LoVo (cell line): ENCODE data around the gene GAPDHS.
A peak's percentile ranks its signal among the peaks of the same experiment; 100 is the strongest.

Experiments used
- DNase-seq: peaks from one replicate; pipeline ENCODE4 v3.0.0-alpha.2; 2016; ENCODE audit warnings: low spot score

The GAPDHS gene

GRCh38 chr19:35540356-35540927, 7.2 kb downstream of the GAPDHS start:
- DNase-seq = no peak

GRCh38 chr19:35542209-35542608, 9.0 kb downstream of the GAPDHS start:
- DNase-seq = no peak

GRCh38 chr19:35543280-35544109, 10.2 kb downstream of the GAPDHS start:
- DNase-seq = no peak

GRCh38 chr19:35544110-35544802, 11.0 kb downstream of the GAPDHS start:
- no peak for DNase-seq

GRCh38 chr19:35545001-35545854, 12.0 kb downstream of the GAPDHS start, which contains the start of gene TMEM147:
Gene TMEM147 (plus strand): TSS chr19:35545626. CDS start chr19:35545740, 114 bp downstream.
- DNase-seq = peak; percentile 93

DNA sequence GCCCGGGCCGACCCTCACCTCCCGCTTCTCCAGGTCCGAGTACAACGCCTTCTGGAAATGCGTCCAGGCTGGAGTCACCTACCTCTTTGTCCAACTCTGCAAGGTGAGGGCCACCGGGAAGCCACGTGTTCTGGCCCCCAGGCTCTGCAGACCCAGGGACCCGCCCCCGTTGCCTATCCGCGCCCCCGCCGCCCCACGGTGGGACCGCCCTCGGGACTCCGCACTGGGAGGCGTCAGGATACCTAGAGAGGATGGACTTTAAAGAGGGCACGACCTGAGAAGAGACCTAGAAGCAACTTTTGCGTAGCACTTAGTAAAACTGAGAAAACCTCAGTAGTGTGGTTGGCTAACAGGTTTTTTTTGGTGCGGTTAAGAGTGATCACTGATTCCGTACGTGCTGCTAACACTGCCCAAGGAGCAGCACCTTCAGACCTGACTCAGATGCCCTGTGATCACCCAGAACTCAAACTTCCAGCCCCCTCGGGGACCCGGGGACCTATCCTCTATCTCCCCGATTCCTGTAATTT, 12.7 kb downstream of the GAPDHS start:
- DNase-seq = peak; percentile 43

DNA sequence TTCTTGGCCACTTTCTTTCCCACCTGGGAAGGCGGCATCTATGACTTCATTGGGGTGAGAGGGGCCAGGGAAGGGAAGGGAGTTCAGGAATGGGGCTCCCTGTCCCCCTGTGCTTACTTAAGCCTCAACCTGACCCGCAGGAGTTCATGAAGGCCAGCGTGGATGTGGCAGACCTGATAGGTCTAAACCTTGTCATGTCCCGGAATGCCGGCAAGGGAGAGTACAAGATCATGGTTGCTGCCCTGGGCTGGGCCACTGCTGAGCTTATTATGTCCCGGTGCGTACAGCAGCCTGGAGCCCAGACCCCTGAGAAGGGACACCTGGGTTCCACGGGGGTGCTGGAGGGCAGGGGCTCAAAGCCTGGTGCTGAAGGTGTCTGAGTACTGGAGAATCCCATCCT, 13.3 kb downstream of the GAPDHS start:
- no peak for DNase-seq

DNA sequence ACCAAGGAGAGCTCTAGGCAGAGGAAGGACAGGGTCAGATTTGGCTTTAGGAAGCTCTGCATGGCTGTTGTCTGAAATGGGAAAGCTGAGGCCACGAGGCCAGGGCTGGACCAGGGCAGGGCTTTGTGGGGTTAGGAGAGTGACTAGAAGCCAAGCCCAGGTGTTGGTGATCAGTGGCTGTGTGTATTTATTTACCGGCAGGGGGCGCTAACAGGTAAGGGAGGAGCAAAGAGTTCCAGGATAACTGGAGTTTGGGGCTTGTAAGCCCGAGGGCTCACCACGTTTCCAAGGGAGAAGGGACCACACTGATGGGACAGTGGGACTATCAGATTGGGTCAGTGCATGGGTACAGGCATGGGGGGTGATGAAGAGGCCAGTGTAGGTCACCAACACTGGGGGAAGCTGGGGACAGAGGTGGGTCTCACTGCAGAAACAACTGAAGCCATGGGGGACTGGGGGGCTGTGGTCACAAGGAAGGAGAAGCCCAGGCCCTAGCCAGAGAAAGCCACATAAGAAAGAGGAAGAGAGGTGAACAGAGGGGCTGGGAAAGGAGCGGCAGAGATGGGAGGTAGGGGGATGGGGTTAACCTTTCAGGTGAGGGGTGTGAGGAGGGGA, 16.0 kb downstream of the GAPDHS start:
- DNase-seq = peak; percentile 67

DNA sequence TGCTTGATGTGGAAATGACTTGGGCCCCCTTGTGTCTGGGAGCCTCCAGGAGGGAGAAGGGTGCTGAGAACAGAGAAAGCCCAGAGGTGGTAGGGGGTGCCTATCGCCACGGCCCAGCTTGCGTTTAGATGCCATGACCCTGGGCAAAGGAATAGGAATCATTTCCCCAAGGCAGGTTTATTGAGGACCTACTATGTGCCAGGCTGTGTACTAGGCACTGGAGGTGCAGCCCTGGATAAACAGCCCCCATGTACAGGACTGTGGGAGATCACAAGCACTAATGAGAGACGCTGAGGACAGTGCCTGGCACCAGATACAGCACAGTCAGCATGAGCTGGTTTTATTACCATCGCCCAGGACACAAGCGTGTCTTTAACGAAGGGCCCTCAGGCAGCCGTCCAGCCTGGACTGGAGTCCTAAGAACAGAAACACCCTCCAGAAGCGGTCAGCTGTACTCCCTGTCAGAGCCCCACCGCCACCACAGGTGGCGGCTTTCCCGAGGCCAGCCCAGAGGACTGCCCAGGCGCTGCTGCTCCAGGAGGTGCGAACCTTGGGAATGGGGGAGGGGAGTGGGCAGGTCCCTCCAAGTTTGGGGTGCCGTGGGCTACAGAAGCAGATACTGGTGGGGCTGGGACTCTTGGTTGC, 16.7 kb downstream of the GAPDHS start:
- no peak for DNase-seq

- DNase-seq = no peak
Measured at GRCh38 chr19:35551091-35551810, 18.0 kb downstream of the GAPDHS start.

- DNase-seq = no peak
Measured at GRCh38 chr19:35552534-35553384, 19.5 kb downstream of the GAPDHS start.

DNA sequence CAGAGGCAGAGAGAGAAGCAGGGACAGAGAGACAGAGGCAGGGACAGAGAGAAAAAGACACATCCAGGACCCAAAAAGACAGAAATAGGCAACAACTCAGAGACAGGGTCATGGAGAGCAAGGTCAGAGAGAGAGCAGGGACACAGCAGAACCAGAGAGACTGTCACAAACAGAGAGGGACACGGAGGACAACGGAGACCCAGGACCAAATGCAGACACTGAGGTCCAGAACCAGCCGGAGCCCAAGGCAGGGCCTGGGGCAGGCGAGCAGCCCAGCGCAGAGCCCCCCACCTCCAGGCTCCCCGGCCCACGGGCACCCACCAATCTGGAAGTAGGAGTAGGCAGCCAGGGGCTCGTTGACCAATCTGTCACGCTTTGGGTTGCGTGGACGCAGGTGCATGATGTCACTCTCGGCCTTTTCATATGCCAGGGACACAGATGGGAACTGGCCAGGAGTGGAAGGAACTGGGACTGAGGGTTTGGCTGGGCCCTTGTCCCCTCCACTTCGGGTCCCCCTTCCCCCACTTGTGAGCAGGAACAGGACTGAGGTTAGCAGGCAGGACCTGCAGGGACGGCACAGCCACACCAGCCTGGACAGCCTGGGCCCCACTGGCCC, 20.2 kb downstream of the GAPDHS start:
- no peak for DNase-seq

DNA sequence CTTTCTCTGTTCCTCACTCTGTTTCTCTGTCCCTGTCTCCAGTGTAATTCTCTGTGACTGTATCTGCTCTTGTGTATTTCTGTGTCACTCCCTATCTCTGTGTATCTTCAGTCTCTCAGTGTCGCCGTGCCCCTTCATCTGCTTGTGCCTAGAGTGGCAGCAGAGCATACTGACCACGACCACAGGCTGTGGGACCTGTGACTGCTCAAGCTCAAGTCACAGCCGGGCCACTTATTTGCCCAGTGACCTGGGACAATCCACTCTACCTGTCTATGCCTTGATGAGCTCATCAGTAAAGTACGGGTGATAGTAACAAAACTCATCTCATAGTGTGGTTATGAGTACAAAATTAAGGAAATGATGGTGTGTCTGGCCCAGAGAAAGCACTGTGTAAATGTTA, 20.8 kb downstream of the GAPDHS start:
- no peak for DNase-seq

DNA sequence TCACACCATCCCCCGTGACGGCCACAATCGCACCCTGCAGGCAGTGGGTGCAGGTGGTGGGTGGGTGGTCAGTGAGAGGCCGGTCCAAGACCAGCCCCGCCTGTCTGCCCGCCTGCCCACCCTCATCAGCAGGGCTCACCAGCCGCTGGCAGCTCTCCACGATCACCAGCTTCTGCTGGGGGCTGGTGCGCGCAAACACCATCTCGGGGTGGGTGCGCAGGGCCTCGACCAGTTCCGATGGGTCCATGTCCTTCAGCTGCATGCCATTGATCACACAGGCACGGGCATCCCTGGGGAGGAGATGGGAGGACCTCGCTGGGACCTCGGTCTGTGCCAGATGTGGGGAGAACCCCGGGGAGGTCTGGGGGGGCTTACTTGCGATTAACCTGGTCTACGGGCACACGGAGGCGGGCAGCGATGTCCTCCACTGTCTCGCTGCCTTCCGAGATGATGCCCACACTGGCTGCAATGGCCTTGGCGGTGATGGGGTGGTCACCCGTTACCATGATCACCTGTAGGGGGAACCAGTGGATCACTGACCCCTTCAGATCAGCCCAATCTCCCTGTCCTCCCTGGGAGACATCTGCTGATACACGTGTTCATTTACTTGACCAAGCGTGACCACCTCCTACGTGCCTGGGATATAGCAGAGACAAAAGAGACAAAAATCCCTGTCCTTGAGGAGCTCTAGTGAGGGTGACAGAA, 22.2 kb downstream of the GAPDHS start:
- peak; percentile 41 for DNase-seq

- DNase-seq = no peak
Measured at GRCh38 chr19:35556025-35556590, 22.9 kb downstream of the GAPDHS start.

DNA sequence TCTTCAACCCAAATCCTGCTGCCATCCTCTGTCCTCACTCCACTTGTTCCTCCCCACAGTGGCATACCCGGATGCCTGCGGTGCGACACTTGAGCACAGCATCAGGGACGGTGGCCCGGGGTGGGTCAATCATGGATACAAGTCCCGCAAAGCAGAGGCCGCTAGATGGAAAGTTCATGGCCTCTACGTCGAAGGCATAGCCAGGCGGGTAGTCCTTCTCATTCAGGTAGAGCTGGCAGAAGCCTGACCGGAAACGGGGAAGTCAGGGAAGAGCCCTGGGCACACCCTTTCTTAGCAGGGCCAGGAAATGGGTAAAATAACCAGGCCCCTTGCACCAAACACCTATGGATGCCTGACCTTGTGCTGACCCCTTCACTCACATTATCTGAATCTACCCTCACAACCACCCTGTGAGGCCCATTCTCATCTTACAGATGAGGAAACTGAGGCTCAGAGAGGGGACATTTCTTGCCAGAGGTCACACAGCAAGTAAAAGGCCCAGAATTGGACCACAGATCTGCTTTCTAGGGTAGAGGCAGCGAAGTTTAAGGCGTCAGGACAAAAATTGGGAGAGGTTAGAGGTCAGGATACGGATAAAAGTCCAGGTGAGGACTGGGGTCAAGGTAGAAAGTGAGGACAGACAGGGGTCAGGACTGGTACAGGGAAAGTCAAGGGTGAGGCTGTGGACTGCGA, 23.7 kb downstream of the GAPDHS start:
- no peak for DNase-seq
